HG03064 (cell line): Measurements from ENCODE around the gene IGFL3.

ENCODE experiments used
- ATAC-seq: cut with Tn5 transposase; IDR thresholded peaks from one replicate; pipeline ENCODE4 v1.9.1; 2021; ENCODE audit warnings: low read depth; ENCODE audit not compliant: unreplicated experiment

Gene IGFL3

DNA sequence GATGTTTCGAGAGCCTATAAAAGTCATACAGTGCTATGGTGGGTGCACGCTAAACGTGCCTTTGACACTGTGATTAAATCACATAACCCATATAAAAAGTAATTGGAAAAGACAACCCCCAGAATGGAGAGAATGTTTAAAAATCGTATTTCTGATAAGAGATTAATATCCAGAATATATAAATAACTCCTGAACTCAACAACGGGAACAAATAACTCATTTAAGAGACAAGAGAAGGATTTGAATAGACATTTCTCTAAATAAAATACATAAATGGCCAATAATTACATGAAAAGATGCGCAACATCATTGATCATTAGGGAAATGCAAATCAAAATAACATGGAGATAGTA lies 46.7 kb downstream of the IGFL3 start:
- no peak for ATAC-seq

DNA sequence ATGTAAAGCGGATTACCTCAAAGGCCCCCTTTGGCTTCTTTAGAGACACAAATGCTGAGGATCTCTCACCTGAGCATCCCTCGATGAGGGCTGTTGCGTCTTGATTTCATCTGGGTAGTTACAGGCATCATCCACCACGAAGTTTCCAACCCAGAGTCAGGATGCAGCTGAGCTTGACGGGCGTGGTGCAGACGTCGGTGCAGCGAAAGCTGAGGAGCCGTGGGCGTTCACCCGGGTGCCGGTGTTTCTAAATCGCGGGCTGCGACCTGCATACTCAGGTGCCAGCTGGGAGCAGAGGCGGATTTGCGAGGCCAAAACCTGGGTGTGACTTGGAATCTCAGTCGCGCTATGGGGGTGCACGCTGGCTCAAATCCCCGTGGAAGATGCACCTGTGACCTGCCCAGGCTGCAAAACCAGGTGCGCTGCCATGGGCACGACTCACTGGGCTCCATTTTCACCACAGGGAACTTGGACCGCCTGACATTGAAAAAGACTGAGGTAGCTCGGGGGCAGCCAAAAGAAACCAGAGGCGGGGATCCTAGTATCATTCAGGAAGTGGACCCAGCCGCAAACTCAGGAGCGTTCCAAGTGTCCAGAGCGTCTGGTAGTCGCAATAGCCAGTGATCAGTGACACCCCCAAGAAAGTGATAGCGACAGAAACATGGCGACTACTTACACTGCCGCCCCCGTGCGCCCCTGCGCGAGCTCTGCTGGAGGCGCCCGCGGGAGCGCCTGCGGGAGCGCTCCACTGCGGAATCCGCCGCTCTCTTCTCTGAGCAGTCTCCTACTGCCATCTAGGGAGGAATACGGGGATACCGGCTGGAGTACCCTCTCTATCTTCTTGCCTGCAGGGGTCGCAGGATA lies 47.3 kb downstream of the IGFL3 start:
- ATAC-seq: no peak

DNA sequence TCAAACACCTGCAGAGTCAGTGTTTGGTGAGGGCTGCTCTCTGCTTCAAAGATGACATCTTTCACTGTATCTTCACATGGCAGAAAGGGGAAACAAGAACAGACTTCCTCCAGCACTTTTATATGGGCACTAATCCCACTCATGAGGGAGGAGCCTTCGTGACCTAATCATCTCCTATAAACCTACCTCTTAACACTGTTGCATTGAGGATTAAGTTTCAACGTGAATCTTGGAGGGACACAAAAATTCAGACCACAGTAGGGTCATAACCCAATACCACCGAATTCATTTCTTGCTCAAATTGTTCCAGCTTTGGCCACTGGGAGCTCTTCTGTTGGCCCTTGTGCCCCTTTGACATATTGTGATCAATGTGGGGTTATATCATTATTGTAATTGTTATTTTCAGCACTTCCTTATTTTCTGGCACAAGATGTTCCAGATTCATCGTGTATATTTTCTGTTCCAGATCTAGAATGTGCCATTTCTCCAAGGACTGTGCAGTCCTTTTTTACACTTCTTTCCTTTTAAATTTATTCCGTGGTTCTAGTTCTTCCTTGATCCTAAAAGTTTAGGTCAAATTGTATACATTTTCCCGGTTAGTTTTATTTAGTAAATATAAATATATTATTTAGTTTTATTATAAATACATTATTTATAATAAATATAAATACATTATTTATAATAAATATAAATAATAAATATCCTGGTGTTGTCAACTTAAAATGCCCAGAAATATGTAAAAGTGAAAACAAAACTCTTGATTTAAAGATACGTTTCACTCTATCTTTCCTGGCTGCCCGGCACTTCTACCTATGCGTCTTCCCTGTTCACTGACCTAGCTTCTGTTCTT lies 48.2 kb downstream of the IGFL3 start:
- no peak for ATAC-seq

DNA sequence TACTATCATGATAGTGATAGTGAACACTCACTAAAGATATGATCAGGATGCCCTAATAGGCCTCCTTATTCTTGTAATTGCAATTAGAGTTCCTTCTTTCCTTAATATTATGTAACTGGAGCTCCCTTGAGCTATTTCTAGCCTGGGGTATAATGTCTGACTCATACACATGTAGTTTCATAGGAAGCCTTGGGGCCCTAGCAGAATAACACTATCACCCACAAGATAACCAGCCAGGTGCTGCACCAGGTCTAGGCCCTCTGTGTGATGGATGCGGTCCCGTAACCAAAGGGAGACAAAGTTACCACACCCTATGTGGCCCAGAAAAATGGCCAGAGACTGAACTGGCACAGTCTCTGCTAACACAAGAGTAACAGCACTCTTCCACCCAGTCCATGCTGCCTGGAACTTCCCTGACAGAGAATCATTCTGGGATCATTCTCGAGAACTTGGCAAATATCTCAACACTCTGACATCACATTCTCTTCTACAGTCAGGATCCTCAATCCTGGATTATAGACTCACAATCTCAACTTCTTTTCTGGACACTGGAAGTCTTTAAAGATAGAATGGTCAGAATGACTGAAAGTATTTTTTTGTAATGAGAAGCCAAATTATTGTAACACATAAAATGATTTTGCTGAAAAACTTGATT lies 51.1 kb downstream of the IGFL3 start:
- ATAC-seq: no peak
